Activated T-helper 1 cell treated with anti-CD3 and anti-CD28 coated beads, Interleukin-12 subunit alpha, Interleukin-12 subunit beta, Interleukin-2, Interleukin-4 antibody, amounts not matched to agents 30 ng/mL and 10 ng/mL and 1 ng/mL, durations not matched to agents 14 hours and 24 hours and 36 hours (primary cell): ENCODE data around the gene CPVL. TPM values are rescaled to one million over a fixed set of nuclear protein-coding genes. Genes with fewer than 3 reads are reported as not detected.

ENCODE experiments used
- DNase-seq: peaks from one replicate; pipeline ENCODE4 v3.0.0; 2021; ENCODE audit warnings: low spot score
- H3K27ac Mint-ChIP-seq: one replicate; pipeline ENCODE4 v1.8.0; 2021; ENCODE audit warnings: mild to moderate bottlenecking, mixed read lengths
- H3K27me3 Mint-ChIP-seq: one replicate; pipeline ENCODE4 v1.8.0; 2022; ENCODE audit warnings: mild to moderate bottlenecking, moderate library complexity, mixed read lengths; ENCODE audit not compliant: insufficient read depth
- H3K36me3 Mint-ChIP-seq: one replicate; pipeline ENCODE4 v1.8.0; 2021; ENCODE audit warnings: low read depth, mixed read lengths
- H3K4me1 Mint-ChIP-seq: one replicate; pipeline ENCODE4 v1.8.0; 2021; ENCODE audit warnings: low read depth, mixed read lengths
- H3K4me3 Mint-ChIP-seq: one replicate; pipeline ENCODE4 v1.8.0; 2021; ENCODE audit warnings: mild to moderate bottlenecking, moderate library complexity, mixed read lengths
- H3K9me3 Mint-ChIP-seq: one replicate; pipeline ENCODE4 v1.8.0; 2021; ENCODE audit warnings: mixed read lengths
- intact Hi-C: fragments of 100-400 bp; cut with micrococcal nuclease; formaldehyde crosslinking; loops from one replicate; pipeline ENCODE4 v1.15.1; 2024
- total RNA-seq: library from RNA; stranded (reverse); gene quantifications from 2 replicates; pipeline ENCODE4 v1.2.3, GENCODE V29; 2022

CPVL gene
- total RNA-seq, 1 donor from 2014 or later = not detected

DNA sequence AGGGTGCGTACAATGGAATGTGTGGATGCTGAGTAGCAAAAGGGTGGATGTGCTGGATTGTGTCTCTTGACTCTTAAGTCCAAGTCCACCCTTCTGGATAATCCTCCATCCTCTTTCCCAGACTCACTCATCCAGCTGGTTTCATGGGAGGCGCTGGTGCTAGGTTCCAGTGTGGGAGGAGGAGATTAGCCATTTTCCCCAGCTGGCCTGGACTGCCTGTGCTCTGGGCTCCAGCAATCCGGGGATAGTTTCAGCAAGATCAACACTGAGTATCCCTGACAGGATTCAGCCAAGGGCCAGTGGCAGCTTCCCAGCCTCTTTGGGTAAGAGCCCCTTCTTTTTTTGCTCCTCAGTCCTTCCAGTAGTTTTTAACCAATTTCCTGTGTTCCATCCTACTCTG lies 166.6 kb downstream of the CPVL start:
- no peak for DNase-seq
- H3K4me3 Mint-ChIP-seq = no peak overlapping the region
- H3K27ac Mint-ChIP-seq = no peak overlapping the region
- intact Hi-C loops = no loop called here
- no peaks in the 10 kb centered on the region for H3K4me1 Mint-ChIP-seq
- no peaks in the 10 kb centered on the region for H3K27me3 Mint-ChIP-seq
- peaks cover 4% of the 10 kb centered on the region for H3K9me3 Mint-ChIP-seq
- H3K36me3 Mint-ChIP-seq = no peaks in the 10 kb centered on the region

DNA sequence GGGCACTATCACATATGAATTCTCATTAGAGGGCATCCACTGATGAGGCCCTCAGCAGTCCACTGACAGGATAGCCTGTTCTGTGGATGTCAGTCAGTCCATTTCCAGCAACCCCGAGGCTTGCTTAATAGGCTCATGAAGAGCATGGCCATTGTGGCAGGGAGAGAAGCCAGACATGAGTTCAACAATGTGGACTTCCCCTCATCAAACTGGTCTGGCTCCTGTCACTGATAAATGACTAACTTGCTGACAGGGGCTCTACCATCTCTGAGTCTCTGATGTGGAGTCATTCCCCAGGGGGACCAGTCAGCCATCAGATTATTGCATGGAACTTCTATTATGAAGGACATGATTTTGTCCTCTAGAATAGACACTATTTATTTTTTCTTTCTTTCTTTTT lies 168.5 kb downstream of the CPVL start:
- H3K27ac Mint-ChIP-seq = no peak overlapping the region
- no peaks in the 10 kb centered on the region for H3K27me3 Mint-ChIP-seq
- H3K4me1 Mint-ChIP-seq = no peaks in the 10 kb centered on the region
- intact Hi-C loops = no loop called here
- no peak for DNase-seq
- peaks cover 3% of the 10 kb centered on the region for H3K36me3 Mint-ChIP-seq
- H3K9me3 Mint-ChIP-seq = peaks cover 18% of the 10 kb centered on the region
- H3K4me3 Mint-ChIP-seq = no peak overlapping the region

DNA sequence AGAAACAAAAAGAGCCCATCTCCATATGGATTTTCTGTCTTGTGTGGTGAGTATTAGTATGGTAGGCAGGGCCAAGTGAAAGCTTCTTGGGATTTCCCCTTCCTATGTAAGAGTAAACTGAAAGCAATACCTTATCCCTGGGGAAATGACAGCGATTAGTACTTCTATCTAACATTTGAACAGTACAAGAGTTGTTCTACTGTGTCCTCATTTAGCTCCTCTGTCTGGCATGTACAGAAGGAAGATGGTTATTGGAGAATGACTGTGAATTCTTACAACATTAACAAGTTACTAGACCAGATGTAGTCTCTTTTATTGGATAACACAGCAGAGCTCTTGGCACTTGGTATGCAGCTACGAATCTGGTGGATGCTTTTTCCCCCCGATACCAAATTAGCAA lies 170.3 kb downstream of the CPVL start:
- Mint-ChIP-seq H3K27ac (no peak overlapping the region), H3K4me3 (no peak overlapping the region), H3K27me3 (no peaks in the 10 kb centered on the region), H3K9me3 (peaks cover 25% of the 10 kb centered on the region), H3K36me3 (peaks cover 3% of the 10 kb centered on the region), H3K4me1 (no peaks in the 10 kb centered on the region)
- intact Hi-C loops = no loop called here
- no peak for DNase-seq

DNA sequence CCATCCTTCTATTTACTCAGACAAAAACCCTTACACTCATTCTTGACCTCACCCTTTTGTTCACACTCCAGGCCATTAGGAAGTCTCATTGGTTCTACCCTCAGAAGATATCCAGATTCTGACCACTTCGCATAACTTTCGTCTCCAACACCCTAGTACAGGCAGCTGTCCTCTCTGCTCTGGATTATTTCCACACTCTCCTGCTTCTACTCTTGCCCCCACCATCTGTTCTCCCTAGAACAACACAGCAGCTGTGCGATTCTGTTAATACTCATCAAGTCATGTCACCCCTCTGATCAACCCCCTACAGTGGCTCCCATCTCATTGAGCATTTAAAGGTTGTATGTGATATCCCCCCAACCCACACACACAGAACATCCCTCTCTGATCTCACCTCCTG lies 172.7 kb downstream of the CPVL start:
- H3K27ac Mint-ChIP-seq = no peak overlapping the region
- peaks cover 3% of the 10 kb centered on the region for H3K36me3 Mint-ChIP-seq
- peaks cover 3% of the 10 kb centered on the region for H3K27me3 Mint-ChIP-seq
- H3K4me3 Mint-ChIP-seq = no peak overlapping the region
- peaks cover 35% of the 10 kb centered on the region for H3K9me3 Mint-ChIP-seq
- no peaks in the 10 kb centered on the region for H3K4me1 Mint-ChIP-seq
- DNase-seq = no peak
- intact Hi-C loops = no loop called here

DNA sequence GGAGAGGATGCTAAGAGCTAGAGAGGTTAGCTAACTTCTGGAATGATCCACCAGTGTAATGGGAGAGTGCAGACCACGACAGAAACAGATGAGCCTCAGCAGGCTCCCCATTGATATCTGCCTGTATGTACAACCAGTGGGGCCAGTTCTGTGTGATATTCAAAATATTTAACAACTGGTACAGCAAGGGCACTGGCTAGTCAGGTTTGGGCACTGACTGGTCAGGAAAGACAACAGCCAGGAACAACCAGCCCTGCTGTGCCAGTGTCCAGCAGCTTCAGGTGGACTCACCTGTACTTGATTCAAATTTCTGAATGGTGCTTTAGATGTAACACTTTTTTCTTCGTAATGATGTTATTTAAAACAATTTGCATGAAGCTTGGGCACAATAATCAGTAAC lies 182.3 kb downstream of the CPVL start:
- no peak for DNase-seq
- peaks cover 16% of the 10 kb centered on the region for H3K27me3 Mint-ChIP-seq
- H3K4me3 Mint-ChIP-seq = no peak overlapping the region
- no peaks in the 10 kb centered on the region for H3K4me1 Mint-ChIP-seq
- no peak overlapping the region for H3K27ac Mint-ChIP-seq
- intact Hi-C loops = no loop called here
- H3K36me3 Mint-ChIP-seq = no peaks in the 10 kb centered on the region
- no peaks in the 10 kb centered on the region for H3K9me3 Mint-ChIP-seq

DNA sequence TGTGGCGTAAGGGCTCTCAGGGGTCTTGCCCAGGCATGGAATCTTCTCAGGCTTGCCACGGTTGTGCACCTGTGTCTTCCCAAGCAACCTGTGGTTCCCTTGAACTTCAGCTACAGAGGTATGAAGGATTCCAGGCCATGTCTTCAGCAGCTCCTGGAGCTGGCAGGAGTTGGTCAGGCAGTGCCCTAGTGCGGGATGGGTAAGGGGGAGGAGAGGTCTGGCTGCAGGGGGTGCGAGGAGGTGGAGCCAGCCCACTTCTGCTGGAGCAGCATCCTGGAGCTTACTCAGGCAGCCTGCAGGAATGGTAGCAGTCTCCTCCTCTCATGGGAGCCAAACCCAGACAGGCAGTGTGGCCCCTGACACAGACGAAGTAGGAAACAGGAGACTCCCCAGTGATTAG lies 184.4 kb downstream of the CPVL start:
- DNase-seq = no peak
- Mint-ChIP-seq H3K4me3 (no peak overlapping the region), H3K36me3 (no peaks in the 10 kb centered on the region), H3K27me3 (peaks cover 31% of the 10 kb centered on the region), H3K27ac (no peak overlapping the region), H3K9me3 (no peaks in the 10 kb centered on the region), H3K4me1 (no peaks in the 10 kb centered on the region)
- intact Hi-C loops = no loop called here

DNA sequence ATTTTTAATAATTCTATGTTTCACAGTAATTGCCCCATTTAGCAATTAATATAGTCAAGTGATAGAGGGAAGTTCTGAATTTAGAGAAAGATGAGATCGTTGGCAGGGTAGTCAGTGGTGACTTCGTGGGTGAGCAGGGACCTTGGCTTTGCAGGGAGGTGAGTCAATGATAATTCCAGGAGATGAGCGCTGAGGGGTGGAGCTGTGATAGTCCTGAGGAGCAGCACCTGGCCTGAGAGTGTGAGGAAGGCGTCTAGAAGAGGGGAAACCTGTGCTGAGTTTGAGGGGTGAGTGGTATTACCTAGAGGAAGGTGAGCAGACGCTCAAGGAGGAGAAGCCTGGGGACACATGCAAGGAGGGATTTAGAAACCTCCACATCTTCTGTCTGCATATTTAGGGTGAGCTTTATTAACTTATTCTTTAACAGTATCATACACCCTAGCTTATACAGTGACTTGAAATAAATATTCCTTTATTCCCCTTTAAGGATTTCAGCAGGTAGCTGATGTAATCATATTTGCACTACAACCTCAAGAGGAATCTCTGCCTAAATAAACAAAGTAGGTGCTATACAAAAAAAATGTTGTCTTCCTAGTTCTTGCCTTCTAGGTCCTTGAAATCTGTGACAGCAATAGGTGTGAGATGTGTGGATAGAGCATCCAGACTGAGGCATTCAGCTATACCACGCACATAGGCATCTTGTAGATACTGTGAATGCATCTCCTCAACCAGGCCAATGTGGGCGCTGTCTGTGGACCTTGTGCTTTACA lies 186.1 kb downstream of the CPVL start:
- no peaks in the 10 kb centered on the region for H3K36me3 Mint-ChIP-seq
- no peak for DNase-seq
- no peaks in the 10 kb centered on the region for H3K9me3 Mint-ChIP-seq
- H3K4me1 Mint-ChIP-seq = no peaks in the 10 kb centered on the region
- no peak overlapping the region for H3K27ac Mint-ChIP-seq
- intact Hi-C loops = no loop called here
- H3K4me3 Mint-ChIP-seq = no peak overlapping the region
- H3K27me3 Mint-ChIP-seq = peaks cover 36% of the 10 kb centered on the region

DNA sequence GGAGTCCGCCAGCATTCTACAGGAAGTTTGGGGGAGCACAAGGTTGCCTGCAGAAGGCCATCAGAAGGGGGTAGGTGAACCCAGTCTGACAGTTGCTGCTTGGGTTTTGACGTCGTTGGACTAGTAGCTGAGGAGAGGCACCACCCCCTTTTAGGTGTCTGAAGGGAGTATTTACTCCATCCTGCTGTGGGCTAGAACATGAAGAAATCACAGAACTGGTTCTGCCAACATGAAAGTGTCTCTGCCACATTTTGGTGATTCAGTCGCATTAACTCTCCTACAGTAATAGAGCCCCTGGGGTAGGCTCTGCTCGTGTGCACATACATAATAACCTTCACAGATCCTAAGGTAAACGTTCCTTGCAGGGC lies 187.4 kb downstream of the CPVL start:
- DNase-seq = no peak
- no peaks in the 10 kb centered on the region for H3K9me3 Mint-ChIP-seq
- no peaks in the 10 kb centered on the region for H3K36me3 Mint-ChIP-seq
- peaks cover 43% of the 10 kb centered on the region for H3K27me3 Mint-ChIP-seq
- H3K27ac Mint-ChIP-seq = no peak overlapping the region
- intact Hi-C loops = loop anchor here (1.0 to 10.0 kb wide), 5 partner anchors 37 to 1754 kb away; partner anchors contain the start of gene HOXA13
- H3K4me1 Mint-ChIP-seq = no peaks in the 10 kb centered on the region
- no peak overlapping the region for H3K4me3 Mint-ChIP-seq

DNA sequence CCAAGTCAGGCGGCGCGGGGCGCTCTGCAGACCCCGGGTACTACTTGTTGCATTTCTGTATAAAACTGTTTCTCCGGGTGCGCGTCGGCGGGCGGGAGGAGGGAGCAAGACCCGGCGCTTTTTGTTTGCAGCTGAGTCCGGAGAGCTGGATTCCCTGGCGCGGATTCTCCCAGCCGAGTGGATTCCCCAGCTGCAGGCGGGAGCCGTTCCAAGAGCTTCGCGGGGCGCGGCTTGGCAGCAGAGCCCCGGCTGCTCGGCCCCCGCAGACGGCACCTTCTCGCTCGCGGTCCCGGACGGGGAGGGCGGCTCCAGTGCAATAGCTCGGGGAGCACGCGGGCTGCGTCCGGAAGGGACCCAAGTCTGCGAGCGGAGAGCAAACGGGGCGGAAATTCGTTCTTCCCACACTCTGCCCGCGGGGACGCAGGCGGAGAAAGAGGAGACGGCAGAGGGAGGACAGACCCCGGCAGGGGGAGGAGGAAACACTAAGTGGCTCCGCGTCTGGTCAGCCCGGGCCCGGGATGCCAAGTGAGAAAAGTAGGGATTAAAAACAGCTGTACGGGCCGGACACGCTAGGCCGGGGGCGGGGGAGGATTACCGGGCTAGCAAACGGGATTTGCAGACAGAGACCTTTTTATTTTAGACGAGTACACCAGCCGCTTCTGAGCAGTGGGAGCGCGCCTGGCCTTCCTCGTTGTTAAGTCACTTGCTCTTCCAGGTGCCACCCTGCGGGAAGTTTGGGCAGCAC lies 187.9 kb downstream of the CPVL start, which contains the start of gene TRIL:
Gene TRIL (minus strand): TSS at position 96 of the 745 bp plus-strand sequence. CDS start 284 bp downstream, outside the sequence.
- Mint-ChIP-seq H3K4me1 (no peaks in the 10 kb centered on the region), H3K4me3 (peak within 1 kb of the TSS; percentile 45), H3K36me3 (no peaks in the 10 kb centered on the region), H3K27me3 (peaks cover 47% of the 10 kb centered on the region), H3K9me3 (no peaks in the 10 kb centered on the region), H3K27ac (peak within 1 kb of the TSS; percentile 48)
- intact Hi-C loops = loop anchor here (1.0 to 10.0 kb wide), 5 partner anchors 36 to 1754 kb away; partner anchors contain the start of gene HOXA13
- DNase-seq = no peak

DNA sequence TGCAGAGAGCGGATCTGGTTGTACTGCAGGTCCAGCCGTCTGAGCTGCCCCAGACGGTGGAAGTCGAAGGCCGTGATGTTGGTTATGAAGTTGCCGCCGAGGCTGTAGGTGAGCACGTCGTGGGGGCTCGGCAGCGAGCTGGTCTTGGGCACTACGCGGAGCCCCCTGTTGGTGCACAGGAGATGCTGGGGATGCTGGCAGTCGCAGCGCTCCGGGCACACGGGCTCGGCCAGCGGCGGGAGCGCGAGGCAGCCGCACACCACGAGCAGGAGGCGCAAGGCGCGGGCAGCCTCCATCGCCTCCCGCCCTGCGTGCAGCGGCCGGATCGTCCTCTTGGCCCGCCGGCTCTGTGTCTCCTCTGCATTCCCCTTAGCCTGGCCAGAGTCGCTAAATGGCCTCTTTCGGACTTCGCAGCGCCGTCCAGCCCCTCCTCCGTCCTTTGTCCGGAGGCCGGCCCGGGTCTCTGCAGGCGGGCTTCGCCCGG lies 188.5 kb downstream of the CPVL start:
- Mint-ChIP-seq H3K36me3 (no peaks in the 10 kb centered on the region), H3K4me3 (peak overlapping the region; percentile 45), H3K27ac (peak overlapping the region; percentile 48), H3K27me3 (peaks cover 51% of the 10 kb centered on the region), H3K9me3 (no peaks in the 10 kb centered on the region), H3K4me1 (no peaks in the 10 kb centered on the region)
- no peak for DNase-seq
- intact Hi-C loops = loop anchor here (1.0 to 10.0 kb wide), 5 partner anchors 35 to 1753 kb away; partner anchors contain the start of gene HOXA13

DNA sequence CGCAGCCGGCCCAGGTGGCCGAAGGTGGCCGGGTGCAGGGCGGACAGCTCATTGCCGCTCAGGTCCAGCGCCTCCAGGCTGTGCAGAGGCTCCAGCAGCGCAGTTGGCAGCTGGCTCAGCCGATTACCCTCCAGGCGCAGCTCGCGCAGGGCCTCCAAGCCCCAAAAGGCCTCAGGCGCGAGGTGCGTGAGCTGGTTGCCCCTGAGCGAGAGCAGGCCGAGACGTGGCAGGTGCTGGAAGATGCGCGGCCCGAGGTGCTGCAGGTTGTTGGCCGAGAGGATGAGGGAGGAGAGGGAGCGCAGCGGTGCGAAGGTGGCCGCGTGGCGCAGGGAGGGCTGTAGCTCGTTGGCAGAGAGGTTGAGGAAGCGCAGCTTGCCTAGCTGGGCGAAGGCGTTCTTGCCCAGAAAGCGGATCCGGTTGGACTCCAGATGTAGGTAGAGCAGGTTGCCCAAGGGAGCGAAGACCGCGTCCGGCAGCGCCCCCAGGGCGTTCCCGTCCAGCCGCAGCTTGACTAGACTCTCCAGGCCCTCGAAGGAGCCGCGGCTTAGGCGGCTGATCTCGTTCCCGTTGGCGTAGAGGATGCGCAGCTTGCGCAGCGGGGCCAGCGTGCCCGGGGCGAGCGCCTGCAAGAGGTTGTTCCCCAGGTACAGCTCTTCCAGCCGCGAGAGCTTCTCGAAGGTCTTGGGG lies 189.1 kb downstream of the CPVL start:
- no peak for DNase-seq

DNA sequence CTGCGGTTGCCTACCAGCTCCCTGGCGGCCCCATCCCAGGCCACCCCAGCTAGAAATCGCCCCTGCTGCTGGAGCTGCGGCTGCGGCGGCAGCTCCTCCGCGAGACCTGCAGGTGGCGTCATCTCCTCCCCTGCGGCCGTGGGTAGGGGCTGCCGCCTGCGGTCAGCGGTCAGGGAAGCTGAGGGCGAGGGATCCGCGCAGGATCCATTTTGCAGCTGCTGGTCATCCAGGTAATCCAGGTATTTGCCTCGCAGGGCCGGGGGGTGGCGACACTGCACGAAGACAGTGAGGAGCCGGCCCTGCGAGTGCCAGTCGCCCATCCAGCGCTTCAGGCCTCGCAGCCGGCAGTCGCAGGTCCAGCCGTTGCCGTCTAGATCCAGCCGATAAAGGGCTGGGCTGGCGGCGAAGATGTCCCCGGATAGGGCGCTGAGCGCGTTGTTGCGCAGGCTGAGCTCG lies 189.7 kb downstream of the CPVL start:
- Mint-ChIP-seq H3K36me3 (no peaks in the 10 kb centered on the region), H3K4me1 (no peaks in the 10 kb centered on the region), H3K27ac (no peak overlapping the region), H3K27me3 (peaks cover 55% of the 10 kb centered on the region), H3K9me3 (no peaks in the 10 kb centered on the region), H3K4me3 (no peak overlapping the region)
- intact Hi-C loops = loop anchor here (1.0 to 10.0 kb wide), 5 partner anchors 34 to 1752 kb away; partner anchors contain the start of gene HOXA13
- no peak for DNase-seq

More for the DNA sequence above, 189.1 kb downstream of the CPVL start:
- Mint-ChIP-seq H3K27ac (peak overlapping the region; percentile 48), H3K4me3 (peak overlapping the region; percentile 45), H3K27me3 (peaks cover 53% of the 10 kb centered on the region), H3K36me3 (no peaks in the 10 kb centered on the region), H3K4me1 (no peaks in the 10 kb centered on the region), H3K9me3 (no peaks in the 10 kb centered on the region)
- intact Hi-C loops = loop anchor here (5.0 to 10.0 kb wide), 4 partner anchors 35 to 1752 kb away; partner anchors contain the start of gene HOXA13
